GM19238 (cell line): ENCODE measurements around the gene PRSS56.

Source experiments
- DNase-seq: peaks from one replicate; pipeline ENCODE4 v3.0.0; 2011; ENCODE audit warnings: low spot score; ENCODE audit not compliant: insufficient read length

PRSS56 gene

GRCh38 chr2:232519581-232520438, at the start of gene PRSS56:
Gene PRSS56, plus strand, starts transcription at chr2:232520388. Its CDS starts 211 bp downstream, at chr2:232520599.
- no peak for DNase-seq

GRCh38 chr2:232473467-232473890, 46.7 kb upstream of the PRSS56 start:
- DNase-seq, result no peak

GRCh38 chr2:232476045-232476444, 44.1 kb upstream of the PRSS56 start:
- DNase-seq, result no peak

GRCh38 chr2:232476791-232477190, 43.4 kb upstream of the PRSS56 start:
- no peak for DNase-seq

- no peak for DNase-seq
Measured at GRCh38 chr2:232477751-232478510, 42.3 kb upstream of the PRSS56 start.

- DNase-seq, result no peak
Measured at GRCh38 chr2:232478571-232479340, 41.4 kb upstream of the PRSS56 start.

- DNase-seq, result no peak
Measured at GRCh38 chr2:232479341-232480200, 40.6 kb upstream of the PRSS56 start.

- DNase-seq, result no peak
Measured at GRCh38 chr2:232480201-232481190, 39.7 kb upstream of the PRSS56 start.

GRCh38 chr2:232481322-232482140, 38.7 kb upstream of the PRSS56 start:
- DNase-seq, result no peak

- DNase-seq, result no peak
Measured at GRCh38 chr2:232482301-232483238, 37.6 kb upstream of the PRSS56 start.

GRCh38 chr2:232483311-232483922, 36.8 kb upstream of the PRSS56 start:
- no peak for DNase-seq

GRCh38 chr2:232483923-232484627, 36.1 kb upstream of the PRSS56 start:
- DNase-seq, result no peak

GRCh38 chr2:232484628-232485347, 35.4 kb upstream of the PRSS56 start:
- no peak for DNase-seq

- DNase-seq, result no peak
Measured at GRCh38 chr2:232485348-232485756, 34.8 kb upstream of the PRSS56 start.

GRCh38 chr2:232485757-232486557, 34.2 kb upstream of the PRSS56 start:
- DNase-seq, result no peak
